NCI-H82 treated with DMSO at 0.1 percent for 48 hours (cell line): ENCODE measurements around the gene ATAD3B.
A peak's percentile ranks its signal among the peaks of the same experiment; 100 is the strongest.
"Not testable (repeated sequence)": the region's sequence is repeated elsewhere in the genome, so short reads cannot be mapped to it uniquely, and the experiment has no call there.

ENCODE experiments used
- DNase-seq: peaks from one replicate; lab custom pipeline; 2025; ENCODE audit not compliant: unreplicated experiment; lab: John Stamatoyannopoulos, UW

ATAD3B gene

GRCh38 chr1:1432951-1433803 lies 38.4 kb upstream of the ATAD3B start:
- peak; percentile 34 for DNase-seq

- DNase-seq = no peak
These were observed 37.8 kb upstream of the ATAD3B start for GRCh38 chr1:1433804-1434130.

- no peak for DNase-seq
These were observed 37.3 kb upstream of the ATAD3B start for GRCh38 chr1:1434131-1434823.

- DNase-seq = no peak
These were observed 36.8 kb upstream of the ATAD3B start for GRCh38 chr1:1434824-1435105.

DNA sequence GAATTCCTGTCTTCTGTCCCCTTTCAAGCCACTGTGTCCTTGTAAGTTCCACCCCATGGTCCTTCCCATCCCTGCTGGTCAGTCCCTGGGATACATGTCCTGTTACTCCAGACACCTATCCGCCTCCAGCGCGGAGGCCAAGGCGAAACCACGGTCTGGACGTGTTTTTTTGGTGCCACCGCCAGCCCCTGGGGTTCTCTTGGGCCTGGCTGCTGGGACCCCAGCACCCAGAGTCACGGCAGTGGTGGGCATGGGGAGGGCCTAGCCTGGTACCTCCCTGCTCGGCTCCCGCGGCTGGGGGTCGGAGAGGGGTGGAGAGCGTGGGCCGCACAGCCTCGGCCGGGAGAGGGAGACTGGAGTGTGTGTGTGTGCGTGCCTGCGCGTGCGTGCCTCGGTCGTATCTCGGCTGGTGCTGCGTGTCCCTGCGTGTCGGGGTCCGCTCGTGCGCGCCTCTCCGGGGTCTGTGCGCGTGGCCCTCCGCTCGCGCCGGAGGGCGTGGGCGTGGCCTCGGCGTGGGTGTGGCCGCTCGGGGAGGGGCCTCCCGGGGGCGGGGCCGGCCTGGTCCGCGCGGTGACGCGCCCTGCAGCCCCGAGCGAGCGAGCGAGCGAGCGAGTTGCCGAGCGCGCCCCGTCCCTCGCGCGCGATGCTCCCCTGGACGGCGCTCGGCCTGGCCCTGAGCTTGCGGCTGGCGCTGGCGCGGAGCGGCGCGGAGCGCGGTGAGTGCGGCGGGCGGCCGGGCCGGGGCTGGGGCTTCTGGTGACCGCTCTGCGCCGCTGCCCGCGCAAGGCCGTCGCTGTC lies 36.3 kb upstream of the ATAD3B start, which contains the start of gene VWA1:
VWA1 (plus strand) TSS at position 585 of the 798 bp plus-strand sequence; CDS start at position 644, 59 bp downstream.
- peak; percentile 46 for DNase-seq

DNA sequence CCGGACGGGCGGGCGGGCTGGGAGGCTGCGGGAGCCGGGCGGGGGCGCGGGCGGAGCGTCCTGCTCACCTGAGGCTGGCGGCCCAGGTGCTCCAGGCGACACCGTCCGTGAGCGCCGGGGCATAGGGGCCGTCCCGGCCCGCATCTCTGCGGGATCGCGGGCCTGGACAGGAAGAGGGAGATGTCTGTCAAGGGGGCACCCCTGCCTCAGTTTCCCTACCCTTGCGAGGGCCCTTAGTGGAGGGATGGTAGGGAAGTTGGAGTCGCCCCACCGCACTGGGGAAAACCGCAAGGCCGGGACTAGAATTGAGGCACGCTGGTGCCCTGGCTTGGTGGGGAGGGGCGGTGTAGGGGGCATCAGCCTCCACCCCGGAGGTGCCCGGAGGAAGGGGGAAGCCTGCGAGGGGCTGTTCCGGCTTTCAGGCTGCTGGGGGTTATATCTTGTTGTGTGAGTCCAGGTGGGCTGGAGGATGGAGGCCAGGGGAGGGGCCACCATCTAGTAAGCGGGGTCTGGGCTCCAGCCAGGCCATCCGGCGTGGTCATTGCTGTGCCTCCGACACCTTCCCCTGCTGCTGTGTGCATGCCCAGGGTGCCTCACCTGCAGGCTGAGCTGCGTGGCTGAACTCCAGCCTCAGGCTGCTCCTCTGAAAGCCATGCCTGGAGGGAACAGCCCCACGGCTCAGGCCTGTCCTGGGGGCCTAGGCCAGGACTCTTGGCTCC lies 35.5 kb upstream of the ATAD3B start:
- DNase-seq = no peak

GRCh38 chr1:1436630-1437032 lies 34.9 kb upstream of the ATAD3B start:
- DNase-seq = no peak

DNA sequence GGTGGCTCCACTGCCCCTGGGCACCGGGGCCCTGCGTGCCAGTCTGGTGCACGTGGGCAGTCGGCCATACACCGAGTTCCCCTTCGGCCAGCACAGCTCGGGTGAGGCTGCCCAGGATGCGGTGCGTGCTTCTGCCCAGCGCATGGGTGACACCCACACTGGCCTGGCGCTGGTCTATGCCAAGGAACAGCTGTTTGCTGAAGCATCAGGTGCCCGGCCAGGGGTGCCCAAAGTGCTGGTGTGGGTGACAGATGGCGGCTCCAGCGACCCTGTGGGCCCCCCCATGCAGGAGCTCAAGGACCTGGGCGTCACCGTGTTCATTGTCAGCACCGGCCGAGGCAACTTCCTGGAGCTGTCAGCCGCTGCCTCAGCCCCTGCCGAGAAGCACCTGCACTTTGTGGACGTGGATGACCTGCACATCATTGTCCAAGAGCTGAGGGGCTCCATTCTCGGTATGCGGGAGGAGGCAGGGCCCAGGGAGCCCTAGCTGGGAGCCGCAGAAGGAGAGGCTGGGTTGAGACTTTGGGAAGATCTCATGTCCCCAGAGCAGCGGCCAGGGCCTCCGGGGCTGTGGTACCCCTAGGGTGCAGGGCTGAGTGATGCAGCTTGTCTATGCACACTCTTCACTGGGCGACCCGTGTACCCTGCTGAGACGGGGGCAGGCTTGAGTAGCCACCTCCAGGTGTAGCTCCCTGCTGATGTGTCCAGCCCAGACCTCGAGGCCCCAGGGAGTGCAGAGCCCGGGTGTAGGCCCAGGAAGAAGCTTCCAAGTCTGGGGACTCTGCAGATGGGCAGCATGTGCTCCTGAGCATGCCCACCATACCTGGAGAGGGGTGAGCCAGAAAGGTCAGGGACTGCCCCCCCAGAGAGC lies 34.3 kb upstream of the ATAD3B start:
- no peak for DNase-seq

GRCh38 chr1:1437904-1438376 lies 33.6 kb upstream of the ATAD3B start:
- DNase-seq = no peak

DNA sequence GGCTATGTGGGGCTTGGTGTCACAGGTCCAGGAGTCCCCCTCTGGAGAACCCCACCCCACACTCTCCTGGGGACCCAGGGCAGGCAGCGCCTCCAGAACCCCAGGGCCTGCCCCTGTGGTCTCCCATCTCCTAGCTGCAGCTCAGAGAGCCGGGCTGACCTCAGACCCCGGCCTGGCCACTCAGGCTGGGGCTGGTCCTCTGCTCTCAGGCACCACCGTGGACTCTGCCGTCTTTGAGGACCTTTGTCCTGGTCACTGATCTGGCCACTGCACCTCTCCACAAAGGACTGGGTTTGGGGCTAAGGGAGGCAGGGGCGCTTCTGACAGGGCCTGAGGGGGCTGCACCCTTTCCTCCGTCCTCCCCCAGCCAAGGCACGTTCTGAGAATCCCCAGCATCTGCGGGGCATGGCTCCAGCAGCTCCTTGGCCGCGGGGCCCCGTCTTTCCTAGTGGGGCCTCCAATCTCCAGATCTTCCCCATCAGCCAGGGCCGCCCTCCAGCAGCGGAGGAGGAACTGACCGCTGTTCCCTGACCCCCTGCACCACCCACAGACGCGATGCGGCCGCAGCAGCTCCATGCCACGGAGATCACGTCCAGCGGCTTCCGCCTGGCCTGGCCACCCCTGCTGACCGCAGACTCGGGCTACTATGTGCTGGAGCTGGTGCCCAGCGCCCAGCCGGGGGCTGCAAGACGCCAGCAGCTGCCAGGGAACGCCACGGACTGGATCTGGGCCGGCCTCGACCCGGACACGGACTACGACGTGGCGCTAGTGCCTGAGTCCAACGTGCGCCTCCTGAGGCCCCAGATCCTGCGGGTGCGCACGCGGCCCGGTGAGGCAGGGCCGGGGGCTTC lies 32.8 kb upstream of the ATAD3B start:
- no peak for DNase-seq

DNA sequence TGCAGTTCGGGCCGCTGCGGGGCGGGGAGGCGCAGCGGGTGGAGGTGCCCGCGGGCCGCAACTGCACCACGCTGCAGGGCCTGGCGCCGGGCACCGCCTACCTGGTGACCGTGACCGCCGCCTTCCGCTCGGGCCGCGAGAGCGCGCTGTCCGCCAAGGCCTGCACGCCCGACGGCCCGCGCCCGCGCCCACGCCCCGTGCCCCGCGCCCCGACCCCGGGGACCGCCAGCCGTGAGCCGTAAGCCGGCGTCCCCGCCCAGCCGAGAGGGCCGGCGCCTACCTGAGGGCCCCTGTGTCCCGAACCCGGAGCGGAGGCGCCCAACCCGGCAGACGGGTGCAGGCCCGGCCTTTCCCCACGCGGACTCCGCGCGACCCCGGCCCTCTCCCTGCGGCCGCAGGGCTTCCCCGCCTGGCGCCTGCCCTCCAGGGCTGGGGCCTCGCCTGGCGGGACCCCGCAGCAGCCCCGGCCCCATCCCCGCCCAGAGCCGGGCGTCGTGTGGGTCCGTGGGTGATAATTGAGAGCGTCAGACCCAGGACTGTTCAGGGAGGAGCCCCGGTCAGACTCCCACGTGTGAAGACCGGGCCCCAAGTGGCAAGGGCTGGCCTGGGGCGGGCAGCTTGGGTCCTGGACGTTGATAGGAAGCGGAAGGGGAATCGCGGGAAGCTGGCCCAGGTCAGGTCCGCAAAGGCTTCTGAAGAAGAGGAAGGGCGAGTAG lies 31.9 kb upstream of the ATAD3B start:
- DNase-seq = no peak

DNA sequence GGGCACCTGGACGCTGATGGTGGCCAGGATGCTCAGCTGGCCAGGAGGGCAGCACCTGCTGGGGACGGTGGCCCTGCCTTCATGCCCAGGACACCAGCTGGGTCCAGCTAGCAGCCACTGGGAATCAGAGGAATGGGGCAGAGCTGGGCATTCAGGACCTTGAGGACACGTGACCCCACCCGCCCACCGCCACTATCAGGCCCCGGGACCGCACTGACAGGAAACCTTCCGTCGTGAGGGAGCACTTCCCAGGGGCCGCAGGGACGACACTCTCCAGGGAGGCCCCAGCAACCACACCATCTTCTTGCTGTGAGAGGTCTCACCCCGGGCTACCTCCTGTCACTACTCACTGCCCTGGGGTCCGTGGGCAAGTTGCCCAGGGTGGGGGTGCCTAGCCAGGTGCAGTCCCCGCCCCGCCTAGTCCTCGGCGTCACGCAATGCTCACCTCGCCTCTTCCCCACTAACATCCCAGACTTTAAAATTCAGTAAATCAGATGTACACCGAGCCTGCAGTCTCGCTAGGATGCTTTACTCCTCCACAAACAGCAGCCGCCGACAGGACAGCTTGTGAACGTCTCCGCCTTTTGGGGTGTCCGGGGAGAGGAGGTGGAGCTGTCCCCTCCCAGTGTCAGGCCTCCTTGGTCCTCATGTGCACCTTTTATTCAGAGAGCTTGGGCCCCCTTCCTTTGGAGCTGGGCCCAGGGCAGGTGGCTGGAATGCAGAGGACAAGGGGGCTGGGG lies 31.1 kb upstream of the ATAD3B start:
- no peak for DNase-seq

DNA sequence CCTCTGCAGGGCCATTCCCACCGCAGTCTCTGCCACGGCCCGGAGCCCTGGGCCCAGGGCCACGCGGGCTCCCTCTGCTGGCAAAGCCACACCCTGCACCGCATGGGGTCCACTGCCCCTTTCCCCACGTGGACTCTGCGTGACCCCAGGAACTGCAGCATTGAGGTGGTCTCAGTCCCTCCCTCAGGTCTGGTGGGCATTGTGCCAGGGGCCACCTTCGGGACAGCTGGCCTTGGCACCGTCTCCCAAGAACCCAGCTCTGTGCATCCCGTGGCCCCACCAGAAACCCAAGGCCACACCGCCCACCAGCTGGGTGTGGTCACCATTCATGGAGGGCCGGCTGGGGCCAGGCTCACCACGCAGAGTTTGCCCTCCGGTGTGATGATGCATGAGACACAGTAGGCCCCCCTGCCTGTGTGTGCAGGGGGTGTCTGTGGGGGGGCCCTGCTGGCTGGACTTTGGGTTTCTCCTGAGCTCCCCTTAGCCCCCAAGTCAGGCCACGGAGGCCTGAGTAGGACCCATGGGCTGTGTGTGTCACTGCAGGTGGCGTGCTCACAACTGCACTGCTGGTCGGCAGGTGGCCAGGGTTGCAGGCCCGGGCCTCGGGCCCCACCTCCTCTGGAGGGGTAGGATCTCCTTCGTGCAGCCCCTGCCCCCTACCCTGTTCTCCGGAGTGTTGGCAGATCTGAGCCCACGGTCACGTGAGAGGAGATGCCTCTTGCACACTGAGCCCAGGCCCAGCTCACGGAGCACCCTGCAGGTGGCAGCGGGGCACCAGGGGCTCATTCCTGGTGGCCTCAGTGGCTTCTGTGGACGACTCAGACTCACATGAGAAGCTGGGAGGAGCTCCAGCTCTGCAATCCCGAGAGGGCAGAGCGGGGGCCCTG lies 30.3 kb upstream of the ATAD3B start:
- DNase-seq = no peak

DNA sequence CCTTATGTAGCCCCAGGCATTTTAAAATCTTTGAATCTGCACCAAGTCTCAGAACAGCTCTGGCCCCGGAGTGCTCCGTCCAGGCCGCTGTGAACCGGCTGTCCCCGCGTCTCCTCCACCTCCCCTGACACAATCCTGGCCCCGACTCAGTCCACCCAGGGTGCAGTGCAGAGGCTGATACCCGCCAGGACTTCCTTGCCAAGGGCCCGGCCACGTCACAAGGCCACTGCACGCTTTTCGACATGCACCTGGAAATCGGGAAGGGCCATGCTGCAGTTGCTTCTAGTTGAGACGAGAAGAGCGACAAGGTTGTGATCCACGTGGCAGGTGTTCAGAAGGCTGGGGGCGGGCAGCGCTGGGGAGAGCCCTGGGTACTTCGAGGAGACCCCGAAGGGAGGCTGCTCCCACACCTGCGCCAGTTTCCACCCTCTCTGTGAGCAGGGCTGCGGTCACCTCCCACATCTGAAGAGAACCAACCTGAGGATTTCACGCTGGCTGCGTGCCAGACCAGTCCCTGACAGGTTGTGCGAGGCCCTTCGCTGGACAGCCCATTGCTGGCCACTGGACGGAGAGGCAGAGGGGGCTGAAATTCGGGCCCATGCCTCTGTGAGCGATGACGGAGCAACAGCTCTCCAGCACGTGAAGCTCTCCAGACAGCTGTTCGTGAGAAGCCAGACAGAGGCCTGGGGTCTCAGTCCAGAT lies 29.3 kb upstream of the ATAD3B start:
- DNase-seq = no peak

GRCh38 chr1:1446631-1447030 lies 24.9 kb upstream of the ATAD3B start:
- DNase-seq = not testable (repeated sequence)

DNA sequence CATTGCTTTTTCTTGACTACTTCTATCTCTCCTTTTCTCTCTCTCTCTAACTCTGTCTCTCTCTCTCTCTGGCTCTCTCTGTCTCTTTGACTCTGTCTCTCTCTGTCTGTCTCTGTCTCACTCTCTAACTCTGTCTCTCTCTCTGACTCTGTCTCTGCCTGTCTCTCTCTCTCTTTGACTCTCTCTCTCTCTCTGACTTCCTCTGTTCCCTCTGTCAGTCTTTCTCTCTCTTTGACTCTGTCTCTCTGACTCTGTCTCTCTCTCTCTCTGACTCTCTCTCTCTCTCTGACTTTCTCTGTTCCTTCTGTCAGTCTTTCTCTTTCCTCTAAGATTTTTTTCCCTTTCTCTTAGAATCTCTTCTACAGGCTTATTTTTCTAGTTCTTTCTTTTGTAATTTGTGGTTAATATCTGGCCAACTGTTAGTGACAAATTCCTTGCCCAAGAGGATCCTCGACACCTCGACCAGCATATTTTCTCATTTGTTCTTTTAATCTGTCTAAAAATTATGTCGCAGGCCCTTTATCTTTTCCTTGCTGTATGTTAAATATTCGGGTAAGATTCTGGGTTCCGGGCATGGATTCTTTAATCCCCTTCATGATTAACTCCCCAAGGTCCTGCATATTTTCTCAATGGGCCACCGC lies 22.3 kb upstream of the ATAD3B start, which contains the start of gene ATAD3C:
ATAD3C (plus strand) TSS at position 591 of the 641 bp plus-strand sequence. CDS start 995 bp downstream, outside the sequence.
- DNase-seq = no peak
